ENCODE results near the gene CUX1. TPM values are rescaled to one million over a fixed set of nuclear protein-coding genes. Genes with fewer than 3 reads are reported as not detected.
"Not testable (repeated sequence)": the region's sequence is repeated elsewhere in the genome, so short reads cannot be mapped to it uniquely, and the experiment has no call there.

CUX1 gene
- total RNA-seq, 1 experiment from 2014 or later = 116 TPM

GRCh38 chr7:101845974-101846373 lies 28.5 kb downstream of the CUX1 start:
- no peak overlapping the region for H3K4me3 Mint-ChIP-seq (ENCODE audit: unreplicated experiment)
- Histone ChIP-seq H3K9me3 (peaks cover 14% of the 10 kb centered on the region), H3K4me1 (no peaks in the 10 kb centered on the region), H3K27me3 (replicated peaks; ENCODE audit: control insufficient read depth, insufficient read depth, low read length) (no peaks in the 10 kb centered on the region), H3K4me3 (ENCODE audit: low read depth, low read length) (no peak overlapping the region), H3K36me3 (ENCODE audit: control insufficient read depth, insufficient read depth, low read length) (no peaks in the 10 kb centered on the region)
- no peaks in the 10 kb centered on the region for H3K27me3 Mint-ChIP-seq (ENCODE audit: insufficient read depth, unreplicated experiment)
- DNase-seq = no peak
- H3K9me3 Mint-ChIP-seq (ENCODE audit: unreplicated experiment) = peaks cover 27% of the 10 kb centered on the region
- BruUV-seq (replicated peaks) = no TSS peak
- peaks cover under 1% of the 10 kb centered on the region for H3K4me1 Mint-ChIP-seq (ENCODE audit: low read depth, unreplicated experiment)
- TF ChIP-seq CTCF (IDR thresholded peaks at IDR 0.05; ENCODE audit: insufficient read depth in 1 of 2, low read depth in 1 of 2, low read length in 1 of 2, severe bottlenecking in 1 of 2, unreplicated experiment in 1 of 2) = no peak
- H3K36me3 Mint-ChIP-seq (ENCODE audit: insufficient read depth, unreplicated experiment) = peaks cover 71% of the 10 kb centered on the region
- ChIA-PET CTCF (no interaction called here), POLR2A (no interaction called here)
- intact Hi-C loops (cut with micrococcal nuclease; ENCODE audit: unreplicated experiment) = no loop called here
- no peak overlapping the region for H3K27ac Mint-ChIP-seq (ENCODE audit: unreplicated experiment)

GRCh38 chr7:101846800-101847538 lies 29.5 kb downstream of the CUX1 start:
- Histone ChIP-seq H3K36me3 (ENCODE audit: control insufficient read depth, insufficient read depth, low read length) (no peaks in the 10 kb centered on the region), H3K4me1 (no peaks in the 10 kb centered on the region), H3K9me3 (peaks cover 14% of the 10 kb centered on the region), H3K27me3 (replicated peaks; ENCODE audit: control insufficient read depth, insufficient read depth, low read length) (no peaks in the 10 kb centered on the region), H3K4me3 (ENCODE audit: low read depth, low read length) (no peak overlapping the region)
- Mint-ChIP-seq H3K4me3 (ENCODE audit: unreplicated experiment) (no peak overlapping the region), H3K36me3 (ENCODE audit: insufficient read depth, unreplicated experiment) (peaks cover 80% of the 10 kb centered on the region), H3K4me1 (ENCODE audit: low read depth, unreplicated experiment) (peaks cover 10% of the 10 kb centered on the region), H3K27me3 (ENCODE audit: insufficient read depth, unreplicated experiment) (no peaks in the 10 kb centered on the region), H3K9me3 (ENCODE audit: unreplicated experiment) (peaks cover 27% of the 10 kb centered on the region), H3K27ac (ENCODE audit: unreplicated experiment) (no peak overlapping the region)
- ChIA-PET POLR2A (no interaction called here), CTCF (no interaction called here)
- no peak for TF ChIP-seq CTCF (IDR thresholded peaks at IDR 0.05; ENCODE audit: insufficient read depth in 1 of 2, low read depth in 1 of 2, low read length in 1 of 2, severe bottlenecking in 1 of 2, unreplicated experiment in 1 of 2)
- no peak for DNase-seq
- no TSS peak for BruUV-seq (replicated peaks)
- intact Hi-C loops (cut with micrococcal nuclease; ENCODE audit: unreplicated experiment) = no loop called here

GRCh38 chr7:101848208-101848951 lies 31.0 kb downstream of the CUX1 start:
- Histone ChIP-seq H3K4me3 (ENCODE audit: low read depth, low read length) (no peak overlapping the region), H3K4me1 (no peaks in the 10 kb centered on the region), H3K36me3 (ENCODE audit: control insufficient read depth, insufficient read depth, low read length) (no peaks in the 10 kb centered on the region), H3K27me3 (replicated peaks; ENCODE audit: control insufficient read depth, insufficient read depth, low read length) (no peaks in the 10 kb centered on the region), H3K9me3 (peaks cover 14% of the 10 kb centered on the region)
- Mint-ChIP-seq H3K9me3 (ENCODE audit: unreplicated experiment) (peaks cover 27% of the 10 kb centered on the region), H3K27ac (ENCODE audit: unreplicated experiment) (no peak overlapping the region), H3K4me1 (ENCODE audit: low read depth, unreplicated experiment) (peaks cover 14% of the 10 kb centered on the region), H3K27me3 (ENCODE audit: insufficient read depth, unreplicated experiment) (no peaks in the 10 kb centered on the region), H3K4me3 (ENCODE audit: unreplicated experiment) (no peak overlapping the region), H3K36me3 (ENCODE audit: insufficient read depth, unreplicated experiment) (peaks cover 77% of the 10 kb centered on the region)
- BruUV-seq (replicated peaks) = no TSS peak
- POLR2A ChIA-PET = interaction anchor here (0.6 to 0.7 kb wide), 2 partner anchors 17 to 54 kb away, joined by 3 to 4 read pairs; no protein-coding TSS in a partner anchor
- no peak for TF ChIP-seq CTCF (IDR thresholded peaks at IDR 0.05; ENCODE audit: insufficient read depth in 1 of 2, low read depth in 1 of 2, low read length in 1 of 2, severe bottlenecking in 1 of 2, unreplicated experiment in 1 of 2)
- intact Hi-C loops (cut with micrococcal nuclease; ENCODE audit: unreplicated experiment) = no loop called here
- CTCF ChIA-PET = interaction anchor here (1.1 kb wide), 1 partner anchor 22 kb away, joined by 3 read pairs; no protein-coding TSS in a partner anchor
- no peak for DNase-seq

GRCh38 chr7:101849314-101849713 lies 31.9 kb downstream of the CUX1 start:
- DNase-seq; H3K27me3 Mint-ChIP-seq (ENCODE audit: insufficient read depth, unreplicated experiment); BruUV-seq (replicated peaks); H3K4me3 Mint-ChIP-seq (ENCODE audit: unreplicated experiment); intact Hi-C loops (cut with micrococcal nuclease; ENCODE audit: unreplicated experiment); H3K4me1 ChIP-seq; H3K27me3 ChIP-seq (replicated peaks; ENCODE audit: control insufficient read depth, insufficient read depth, low read length); H3K36me3 ChIP-seq (ENCODE audit: control insufficient read depth, insufficient read depth, low read length); H3K4me3 ChIP-seq (ENCODE audit: low read depth, low read length): not testable (repeated sequence)
- POLR2A ChIA-PET = interaction anchor here (0.6 to 0.7 kb wide), 2 partner anchors 16 to 55 kb away, joined by 3 to 4 read pairs; no protein-coding TSS in a partner anchor
- peaks cover 14% of the 10 kb centered on the region for H3K9me3 ChIP-seq
- Mint-ChIP-seq H3K4me1 (ENCODE audit: low read depth, unreplicated experiment) (peaks cover 14% of the 10 kb centered on the region), H3K36me3 (ENCODE audit: insufficient read depth, unreplicated experiment) (peaks cover 79% of the 10 kb centered on the region), H3K9me3 (ENCODE audit: unreplicated experiment) (peaks cover 27% of the 10 kb centered on the region), H3K27ac (ENCODE audit: unreplicated experiment) (peak overlapping the region; percentile 40)
- CTCF ChIA-PET = interaction anchor here (1.1 kb wide), 1 partner anchor 21 kb away, joined by 3 read pairs; no protein-coding TSS in a partner anchor

Measured in Caco-2 (cell line).